Karpas-422 (cell line): ENCODE measurements around the gene PPP2R2C. TPM values are rescaled to one million over a fixed set of nuclear protein-coding genes. Genes with fewer than 3 reads are reported as not detected.

ENCODE experiments used
- DNase-seq: peaks from one replicate; pipeline ENCODE4 v3.0.0-alpha.2; 2015
- H2AFZ ChIP-seq: fragments of 200-600 bp; sonication (generic); 2 replicates; pipeline ENCODE4 v1.6.1; 2014; ENCODE audit warnings: antibody characterized with exemption, low read length, mixed read lengths
- H3K27ac ChIP-seq: fragments of 200-600 bp; sonication (generic); 2 replicates; pipeline ENCODE4 v1.5.1; 2014; ENCODE audit warnings: mild to moderate bottlenecking, low read length, moderate library complexity
- H3K27me3 ChIP-seq: fragments of 200-600 bp; sonication (generic); 2 replicates; pipeline ENCODE4 v1.6.1; 2014; ENCODE audit warnings: low read length, mixed read lengths
- H3K36me3 ChIP-seq: fragments of 200-600 bp; sonication (generic); 2 replicates; pipeline ENCODE4 v1.6.1; 2014; ENCODE audit warnings: low read length, mixed read lengths; ENCODE audit not compliant: insufficient read depth
- H3K4me1 ChIP-seq: fragments of 200-600 bp; sonication (generic); 2 replicates; pipeline ENCODE4 v1.6.1; 2014; ENCODE audit warnings: mild to moderate bottlenecking, low read length, mixed read lengths
- H3K4me2 ChIP-seq: fragments of 200-600 bp; sonication (generic); 2 replicates; pipeline ENCODE4 v1.6.1; 2014; ENCODE audit warnings: low read length, low read depth, mild to moderate bottlenecking; ENCODE audit not compliant: poor library complexity, severe bottlenecking
- H3K4me3 ChIP-seq: fragments of 200-600 bp; sonication (generic); 2 replicates; pipeline ENCODE4 v1.5.1; 2014; ENCODE audit warnings: mild to moderate bottlenecking, antibody characterized with exemption, low read length, mixed read lengths
- H3K79me2 ChIP-seq: fragments of 200-600 bp; sonication (generic); 2 replicates; pipeline ENCODE4 v1.6.1; 2014; ENCODE audit warnings: mild to moderate bottlenecking, low read length, mixed read lengths
- H3K9ac ChIP-seq: fragments of 200-600 bp; sonication (generic); 2 replicates; pipeline ENCODE4 v1.6.0; 2014; ENCODE audit warnings: low read length
- H3K9me2 ChIP-seq: fragments of 200-600 bp; sonication (generic), shearing (Covaris generic); replicated peaks from 2 replicates; pipeline ENCODE4 v1.6.0; 2014; ENCODE audit warnings: mild to moderate bottlenecking, low read length, moderate library complexity; ENCODE audit not compliant: insufficient read depth
- H3K9me3 ChIP-seq: fragments of 300-700, 200-600 bp; sonication (generic); 2 replicates; pipeline ENCODE4 v1.6.1; 2014; ENCODE audit warnings: low read length, mixed read lengths
- H4K20me1 ChIP-seq: fragments of 200-600 bp; sonication (generic); 2 replicates; pipeline ENCODE4 v1.6.1; 2014; ENCODE audit warnings: mild to moderate bottlenecking, antibody characterized with exemption, low read length, low read depth; ENCODE audit not compliant: insufficient read depth
- total RNA-seq: library from RNA; depleted of rRNA; stranded (reverse); fragments of >200 nt; shearing (Covaris generic); gene quantifications from 2 replicates; pipeline ENCODE4 v1.2.3, GENCODE V29; 2014; ENCODE audit warnings: low replicate concordance

PPP2R2C gene
- total RNA-seq, 1 experiment from 2014 or later: not detected

GRCh38 chr4:6368096-6368495, 104.3 kb downstream of the PPP2R2C start:
- Histone ChIP-seq H3K27me3 (no peaks in the 10 kb centered on the region), H3K27ac (no peak overlapping the region), H3K4me1 (no peaks in the 10 kb centered on the region), H2AFZ (no peak overlapping the region), H3K36me3 (no peaks in the 10 kb centered on the region), H4K20me1 (no peaks in the 10 kb centered on the region), H3K4me2 (no peak overlapping the region), H3K79me2 (no peaks in the 10 kb centered on the region), H3K9me2 (no peaks in the 10 kb centered on the region), H3K9me3 (no peaks in the 10 kb centered on the region), H3K9ac (no peak overlapping the region), H3K4me3 (no peak overlapping the region)
- DNase-seq: no peak

GRCh38 chr4:6367371-6367851, 105.0 kb downstream of the PPP2R2C start:
- Histone ChIP-seq H3K4me3 (no peak overlapping the region), H2AFZ (no peak overlapping the region), H3K9ac (no peak overlapping the region), H4K20me1 (no peaks in the 10 kb centered on the region), H3K4me2 (no peak overlapping the region), H3K36me3 (no peaks in the 10 kb centered on the region), H3K9me2 (no peaks in the 10 kb centered on the region), H3K9me3 (no peaks in the 10 kb centered on the region), H3K27ac (no peak overlapping the region), H3K27me3 (no peaks in the 10 kb centered on the region), H3K4me1 (no peaks in the 10 kb centered on the region), H3K79me2 (no peaks in the 10 kb centered on the region)
- DNase-seq: no peak

GRCh38 chr4:6366581-6366980, 105.8 kb downstream of the PPP2R2C start:
- Histone ChIP-seq H4K20me1 (no peaks in the 10 kb centered on the region), H3K9ac (no peak overlapping the region), H3K9me2 (no peaks in the 10 kb centered on the region), H3K4me1 (no peaks in the 10 kb centered on the region), H3K27ac (no peak overlapping the region), H2AFZ (no peak overlapping the region), H3K36me3 (no peaks in the 10 kb centered on the region), H3K79me2 (no peaks in the 10 kb centered on the region), H3K9me3 (no peaks in the 10 kb centered on the region), H3K4me3 (no peak overlapping the region), H3K27me3 (no peaks in the 10 kb centered on the region), H3K4me2 (no peak overlapping the region)
- no peak for DNase-seq

GRCh38 chr4:6365545-6366086, 106.8 kb downstream of the PPP2R2C start:
- H3K27ac ChIP-seq: no peak overlapping the region
- no peaks in the 10 kb centered on the region for H3K4me1 ChIP-seq
- H3K36me3 ChIP-seq: no peaks in the 10 kb centered on the region
- H3K27me3 ChIP-seq: no peaks in the 10 kb centered on the region
- DNase-seq: no peak
- no peak overlapping the region for H3K9ac ChIP-seq
- no peaks in the 10 kb centered on the region for H4K20me1 ChIP-seq
- H3K4me3 ChIP-seq: no peak overlapping the region
- H3K9me2 ChIP-seq: no peaks in the 10 kb centered on the region
- H3K4me2 ChIP-seq: no peak overlapping the region
- H2AFZ ChIP-seq: no peak overlapping the region
- no peaks in the 10 kb centered on the region for H3K79me2 ChIP-seq
- H3K9me3 ChIP-seq: no peaks in the 10 kb centered on the region

GRCh38 chr4:6364581-6364980, 107.8 kb downstream of the PPP2R2C start:
- Histone ChIP-seq H3K4me3 (no peak overlapping the region), H3K27ac (no peak overlapping the region), H2AFZ (no peak overlapping the region), H3K27me3 (no peaks in the 10 kb centered on the region), H3K36me3 (no peaks in the 10 kb centered on the region), H3K79me2 (no peaks in the 10 kb centered on the region), H3K4me2 (no peak overlapping the region), H3K9me3 (no peaks in the 10 kb centered on the region), H4K20me1 (no peaks in the 10 kb centered on the region), H3K9ac (no peak overlapping the region), H3K4me1 (no peaks in the 10 kb centered on the region), H3K9me2 (no peaks in the 10 kb centered on the region)
- no peak for DNase-seq

GRCh38 chr4:6364146-6364545, 108.3 kb downstream of the PPP2R2C start:
- no peaks in the 10 kb centered on the region for H3K27me3 ChIP-seq

GRCh38 chr4:6362896-6363295, 109.5 kb downstream of the PPP2R2C start:
- Histone ChIP-seq H3K27me3 (no peaks in the 10 kb centered on the region), H3K36me3 (no peaks in the 10 kb centered on the region), H3K4me3 (no peak overlapping the region), H3K4me2 (no peak overlapping the region), H3K4me1 (no peaks in the 10 kb centered on the region), H2AFZ (no peak overlapping the region), H3K79me2 (no peaks in the 10 kb centered on the region), H3K9ac (no peak overlapping the region), H4K20me1 (no peaks in the 10 kb centered on the region), H3K9me2 (no peaks in the 10 kb centered on the region), H3K9me3 (no peaks in the 10 kb centered on the region), H3K27ac (no peak overlapping the region)
- peak; percentile 61 for DNase-seq

More at GRCh38 chr4:6364146-6364545, 108.3 kb downstream of the PPP2R2C start:
- Histone ChIP-seq H3K36me3 (no peaks in the 10 kb centered on the region), H2AFZ (no peak overlapping the region), H3K4me1 (no peaks in the 10 kb centered on the region), H3K27ac (no peak overlapping the region), H3K9me3 (no peaks in the 10 kb centered on the region), H4K20me1 (no peaks in the 10 kb centered on the region), H3K79me2 (no peaks in the 10 kb centered on the region), H3K9ac (no peak overlapping the region), H3K9me2 (no peaks in the 10 kb centered on the region), H3K4me2 (no peak overlapping the region), H3K4me3 (no peak overlapping the region)
- DNase-seq: no peak

- no peaks in the 10 kb centered on the region for H3K4me1 ChIP-seq
- no peaks in the 10 kb centered on the region for H3K27me3 ChIP-seq
- H3K36me3 ChIP-seq: no peaks in the 10 kb centered on the region
- H3K9me2 ChIP-seq: no peaks in the 10 kb centered on the region
- no peak overlapping the region for H3K4me2 ChIP-seq
- DNase-seq: no peak
- H3K27ac ChIP-seq: no peak overlapping the region
- no peaks in the 10 kb centered on the region for H3K9me3 ChIP-seq
- no peak overlapping the region for H3K4me3 ChIP-seq
- no peak overlapping the region for H2AFZ ChIP-seq
- H4K20me1 ChIP-seq: no peaks in the 10 kb centered on the region
- no peaks in the 10 kb centered on the region for H3K79me2 ChIP-seq
- no peak overlapping the region for H3K9ac ChIP-seq
Observed at GRCh38 chr4:6362243-6362885, 110.0 kb downstream of the PPP2R2C start.
